ENCODE results near the gene FAM24B. TPM values are rescaled to one million over a fixed set of nuclear protein-coding genes. Genes with fewer than 3 reads are reported as not detected.

The FAM24B gene
- total and polyA plus RNA-seq, 7 donors = 0.46 to 1.1 (median 0.93) TPM; not detected in 1

DNA sequence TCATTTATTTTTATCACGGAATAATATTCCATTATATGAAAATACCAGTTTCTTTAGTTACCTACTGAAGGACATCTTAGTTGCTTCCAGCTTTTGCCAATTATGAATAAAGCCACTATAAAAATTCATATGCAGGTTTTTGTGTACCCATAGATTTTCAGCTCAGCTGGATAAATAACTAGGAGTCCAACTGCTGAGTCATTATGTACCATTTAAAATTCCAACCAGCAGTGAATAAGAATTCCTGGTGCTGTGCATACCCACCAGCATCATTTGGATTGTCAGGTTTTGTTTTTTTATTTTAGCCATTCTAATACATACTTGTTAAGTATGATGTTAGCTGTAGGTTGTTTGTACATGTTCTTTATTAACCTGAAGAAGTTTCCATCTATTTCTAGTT, 14.5 kb downstream of the FAM24B start:
- no peaks in the 10 kb centered on the region for H3K36me3 ChIP-seq (ENCODE audit: insufficient read depth in 1 of 2, low read depth in 1 of 2)
- intact Hi-C loops (cut with DNase I) = no loop called here
- H3K4me1 ChIP-seq = peaks cover 5% of the 10 kb centered on the region
- H3K27ac ChIP-seq = no peak overlapping the region
- no peaks in the 10 kb centered on the region for H3K9me3 ChIP-seq
- no peak for DNase-seq
- no peaks in the 10 kb centered on the region for H3K27me3 ChIP-seq (ENCODE audit: insufficient read depth in 3 of 3, low read length in 2 of 3)
- ATAC-seq = no peak
- 67 to 98% (median 85%) methylated on average over 1 of the region's 1 CpG for WGBS, 3 donors
- H3K4me3 ChIP-seq = no peak overlapping the region
- no peak for TF ChIP-seq CTCF (IDR thresholded peaks at IDR 0.05)

GRCh38 chr10:122864194-122864592, 15.2 kb downstream of the FAM24B start:
- Histone ChIP-seq H3K4me1 (peaks cover 5% of the 10 kb centered on the region), H3K27me3 (ENCODE audit: insufficient read depth in 3 of 3, low read length in 2 of 3) (no peaks in the 10 kb centered on the region), H3K36me3 (ENCODE audit: insufficient read depth in 1 of 2, low read depth in 1 of 2) (no peaks in the 10 kb centered on the region), H3K4me3 (no peak overlapping the region), H3K9me3 (no peaks in the 10 kb centered on the region), H3K27ac (no peak overlapping the region)
- ATAC-seq (no peak), DNase-seq (no peak)
- intact Hi-C loops (cut with DNase I) = no loop called here
- WGBS, 3 donors = 93 to 94% (median 93%) methylated on average over 2 of the region's 2 CpGs
- no peak for TF ChIP-seq CTCF (IDR thresholded peaks at IDR 0.05)

- Histone ChIP-seq H3K36me3 (ENCODE audit: insufficient read depth in 1 of 2, low read depth in 1 of 2) (no peaks in the 10 kb centered on the region), H3K4me1 (peaks cover 5% of the 10 kb centered on the region), H3K4me3 (no peak overlapping the region), H3K9me3 (no peaks in the 10 kb centered on the region), H3K27ac (no peak overlapping the region), H3K27me3 (ENCODE audit: insufficient read depth in 3 of 3, low read length in 2 of 3) (no peaks in the 10 kb centered on the region)
- TF ChIP-seq CTCF (IDR thresholded peaks at IDR 0.05) = no peak
- 89 to 92% (median 92%) methylated on average over 2 of the region's 2 CpGs for WGBS, 3 donors
- intact Hi-C loops (cut with DNase I) = no loop called here
- DNase-seq = no peak
- no peak for ATAC-seq
These were observed 15.9 kb downstream of the FAM24B start for GRCh38 chr10:122863216-122864193.

GRCh38 chr10:122861711-122862161, 17.6 kb downstream of the FAM24B start:
- H3K27ac ChIP-seq = no peak overlapping the region
- 33 to 44% (median 37%) methylated on average over 1 of the region's 1 CpG for WGBS, 3 donors
- no peaks in the 10 kb centered on the region for H3K36me3 ChIP-seq (ENCODE audit: insufficient read depth in 1 of 2, low read depth in 1 of 2)
- ATAC-seq (no peak), DNase-seq (no peak)
- H3K4me3 ChIP-seq = no peak overlapping the region
- intact Hi-C loops (cut with DNase I) = no loop called here
- no peaks in the 10 kb centered on the region for H3K27me3 ChIP-seq (ENCODE audit: insufficient read depth in 3 of 3, low read length in 2 of 3)
- no peaks in the 10 kb centered on the region for H3K9me3 ChIP-seq
- TF ChIP-seq CTCF (IDR thresholded peaks at IDR 0.05) = no peak
- H3K4me1 ChIP-seq = peaks cover 5% of the 10 kb centered on the region
